Retinal pigment epithelial cell (primary cell): Measurements from ENCODE around the gene CD3D.

ENCODE experiments used
- DNase-seq: peaks from one replicate; pipeline ENCODE4 v3.0.0-alpha.2; 2010; ENCODE audit warnings: low read depth
- H3K4me3 ChIP-seq: 2 replicates; pipeline ENCODE4 v1.5.1; 2011; ENCODE audit warnings: mild to moderate bottlenecking, low read length, control low read depth, moderate library complexity
- CTCF ChIP-seq: conservative IDR thresholded peaks from 2 replicates; pipeline ENCODE4 v1.5.1; 2011; ENCODE audit warnings: low read depth, low read length, control low read depth, inconsistent platforms

CD3D gene

DNA sequence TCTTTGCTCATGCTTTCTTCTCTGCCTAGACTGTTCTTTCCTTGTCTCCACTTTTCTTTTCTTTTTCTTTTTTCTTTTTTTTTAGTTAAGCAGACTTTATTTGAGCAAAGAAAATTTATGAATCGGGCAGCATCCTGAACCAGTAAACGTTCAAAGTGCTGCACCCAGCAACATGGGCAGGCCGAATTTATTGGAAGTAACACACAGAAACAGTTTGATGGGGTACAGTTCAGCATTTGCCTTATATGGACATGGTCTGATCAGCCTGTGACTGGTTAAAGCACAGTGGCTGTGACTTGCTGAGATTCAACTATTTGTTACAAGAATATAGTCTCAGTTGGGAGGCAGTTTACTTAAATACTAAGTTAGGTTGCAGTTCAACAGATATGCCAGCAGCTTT lies 22.0 kb downstream of the CD3D start:
- no peak for TF ChIP-seq CTCF
- no peak for DNase-seq
- H3K4me3 ChIP-seq = no peak overlapping the region

DNA sequence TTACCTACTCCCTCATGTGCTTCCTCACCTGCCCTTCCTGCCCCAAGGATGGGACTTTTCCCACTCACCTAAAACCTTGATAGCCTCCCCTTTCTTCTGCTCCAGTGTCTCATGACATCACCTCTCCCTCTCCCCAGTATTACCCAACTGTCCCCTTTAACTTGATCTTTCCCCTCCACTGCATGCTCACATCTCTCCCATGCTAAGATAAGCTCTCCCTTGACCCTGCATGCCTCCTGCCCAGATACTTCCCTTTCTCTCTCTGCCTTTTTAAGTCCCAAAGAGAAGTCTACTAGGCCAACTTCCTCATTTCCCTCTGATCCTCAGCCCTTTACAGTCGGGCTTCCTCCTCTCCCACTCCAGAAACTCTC lies 23.2 kb downstream of the CD3D start:
- no peak for DNase-seq
- H3K4me3 ChIP-seq = no peak overlapping the region
- TF ChIP-seq CTCF = no peak

DNA sequence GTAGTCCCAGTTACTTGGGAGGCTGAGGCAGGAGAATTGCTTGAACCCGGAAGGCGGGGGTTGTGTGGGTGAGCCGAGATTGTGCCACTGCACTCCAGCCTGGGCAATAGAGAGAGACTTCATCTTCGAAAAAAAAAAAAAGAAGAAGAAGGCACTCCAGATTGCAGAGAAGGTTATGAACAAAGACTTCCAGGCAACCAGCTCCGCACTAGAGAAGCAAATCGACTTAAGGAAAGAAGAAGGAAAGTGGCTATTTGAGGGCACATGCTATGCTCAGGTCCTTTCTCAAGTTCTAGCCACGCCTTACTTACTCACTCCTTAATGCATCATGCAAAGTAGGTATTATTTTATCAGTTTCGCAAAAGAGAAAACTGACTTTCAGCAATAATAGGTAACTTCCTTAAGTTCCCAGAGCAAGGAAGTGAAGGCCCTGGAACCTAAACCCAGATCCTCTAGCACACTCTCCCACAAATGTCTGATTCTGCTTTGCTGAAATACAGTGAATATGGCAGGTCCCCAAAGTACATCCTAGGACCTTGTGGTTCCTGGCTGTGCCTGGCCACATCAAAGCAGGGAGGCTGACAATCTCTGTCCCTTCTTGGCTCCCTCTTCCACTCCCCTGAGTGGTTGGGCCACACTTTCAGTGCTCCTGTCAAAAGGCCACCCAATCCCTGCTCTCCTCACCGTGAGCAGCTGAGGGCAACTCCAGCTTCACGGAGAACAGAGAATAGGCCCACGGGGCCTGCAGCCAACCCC lies 23.7 kb downstream of the CD3D start:
- H3K4me3 ChIP-seq = no peak overlapping the region
- no peak for DNase-seq
- TF ChIP-seq CTCF = no peak

GRCh38 chr11:118318124-118318523 lies 24.4 kb downstream of the CD3D start:
- no peak overlapping the region for H3K4me3 ChIP-seq
- DNase-seq = no peak
- TF ChIP-seq CTCF = no peak

- no peak for TF ChIP-seq CTCF
- no peak overlapping the region for H3K4me3 ChIP-seq
- DNase-seq = no peak
These were observed 27.5 kb downstream of the CD3D start for GRCh38 chr11:118314988-118315411.

- TF ChIP-seq CTCF = no peak
These were observed 29.3 kb downstream of the CD3D start for GRCh38 chr11:118313242-118313641.

GRCh38 chr11:118312328-118312727 lies 30.2 kb downstream of the CD3D start:
- TF ChIP-seq CTCF = no peak
- no peak for DNase-seq
- no peak overlapping the region for H3K4me3 ChIP-seq

More at GRCh38 chr11:118313242-118313641, 29.3 kb downstream of the CD3D start:
- no peak overlapping the region for H3K4me3 ChIP-seq
- DNase-seq = no peak
